Left renal cortex interstitium (tissue), 4 donors: ENCODE results near the gene WDR38. TPM values are rescaled to one million over a fixed set of nuclear protein-coding genes. Genes with fewer than 3 reads are reported as not detected.

Experiments
- DNase-seq, 4 donors: peaks; one replicate each; pipeline ENCODE4 v3.0.0-alpha.2; 2013; ENCODE audit warnings: low read depth in 4 of 4, low spot score in 2 of 4, missing footprints in 1 of 4
- polyA plus RNA-seq, 4 donors: library from polyadenylated mRNA; unstranded; fragments of 120-200 nt; gene quantifications; one replicate each; pipeline ENCODE4 v1.2.1, GENCODE V29; 2013; ENCODE audit not compliant: insufficient read length in 4 of 4

The WDR38 gene
- polyA plus RNA-seq, 4 donors, result 0.19 to 0.31 (median 0.30) TPM

GRCh38 chr9:124878518-124878917 lies 25.3 kb downstream of the WDR38 start:
- DNase-seq, result no peak

- no peak for DNase-seq
These were observed 26.0 kb downstream of the WDR38 start for GRCh38 chr9:124879226-124879625.

GRCh38 chr9:124880501-124880900 lies 27.2 kb downstream of the WDR38 start:
- DNase-seq, result no peak

- DNase-seq, result no peak
These were observed 28.0 kb downstream of the WDR38 start for GRCh38 chr9:124881138-124881743.

- DNase-seq, result no peak
These were observed 29.0 kb downstream of the WDR38 start for GRCh38 chr9:124882231-124882630.

- DNase-seq, result no peak
These were observed 31.1 kb downstream of the WDR38 start for GRCh38 chr9:124884376-124884775.

GRCh38 chr9:124885551-124885950 lies 32.3 kb downstream of the WDR38 start:
- DNase-seq, result no peak

- DNase-seq, result no peak
These were observed 33.2 kb downstream of the WDR38 start for GRCh38 chr9:124886461-124886860.

- DNase-seq, result no peak
These were observed 33.7 kb downstream of the WDR38 start for GRCh38 chr9:124886866-124887492.

- DNase-seq, result no peak
These were observed 34.6 kb downstream of the WDR38 start for GRCh38 chr9:124887832-124888231.

- no peak for DNase-seq
These were observed 35.7 kb downstream of the WDR38 start for GRCh38 chr9:124889006-124889405.

- no peak for DNase-seq
These were observed 36.9 kb downstream of the WDR38 start for GRCh38 chr9:124890179-124890578.

GRCh38 chr9:124894035-124894740 lies 40.9 kb downstream of the WDR38 start:
- no peak for DNase-seq

- no peak for DNase-seq
These were observed 41.5 kb downstream of the WDR38 start for GRCh38 chr9:124894741-124895170.

GRCh38 chr9:124897570-124898460 lies 44.6 kb downstream of the WDR38 start:
- DNase-seq, result no peak

- no peak for DNase-seq
These were observed 46.6 kb downstream of the WDR38 start for GRCh38 chr9:124899845-124900244.

- no peak for DNase-seq
These were observed 53.7 kb downstream of the WDR38 start for GRCh38 chr9:124906966-124907365.
